SKM-1 (cell line): ENCODE data around the gene C17orf75.

Source experiments
- DNase-seq: peaks from one replicate; lab custom pipeline; 2025; ENCODE audit not compliant: unreplicated experiment; lab: John Stamatoyannopoulos, UW

Gene C17orf75

GRCh38 chr17:32305049-32305448 is 36.9 kb downstream of the C17orf75 start:
- no peak for DNase-seq

GRCh38 chr17:32303781-32304288 is 38.1 kb downstream of the C17orf75 start:
- DNase-seq = no peak

- DNase-seq = no peak
These were observed 38.9 kb downstream of the C17orf75 start for GRCh38 chr17:32302860-32303649.

- DNase-seq = no peak
These were observed 39.9 kb downstream of the C17orf75 start for GRCh38 chr17:32302037-32302436.

GRCh38 chr17:32299580-32300164 is 42.3 kb downstream of the C17orf75 start:
- no peak for DNase-seq

- no peak for DNase-seq
These were observed 43.0 kb downstream of the C17orf75 start for GRCh38 chr17:32298721-32299579.

GRCh38 chr17:32298298-32298697 is 43.7 kb downstream of the C17orf75 start:
- no peak for DNase-seq

GRCh38 chr17:32297860-32298259 is 44.1 kb downstream of the C17orf75 start:
- DNase-seq = no peak

- DNase-seq = no peak
These were observed 44.5 kb downstream of the C17orf75 start for GRCh38 chr17:32297424-32297823.

- DNase-seq = no peak
These were observed 49.9 kb downstream of the C17orf75 start for GRCh38 chr17:32292094-32292493.

GRCh38 chr17:32289471-32290070 is 52.4 kb downstream of the C17orf75 start:
- DNase-seq = no peak

- DNase-seq = no peak
These were observed 53.4 kb downstream of the C17orf75 start for GRCh38 chr17:32288615-32289014.

GRCh38 chr17:32287804-32288511 is 54.0 kb downstream of the C17orf75 start:
- DNase-seq = no peak

GRCh38 chr17:32286518-32286900 is 55.5 kb downstream of the C17orf75 start:
- no peak for DNase-seq

GRCh38 chr17:32285746-32286517 is 56.0 kb downstream of the C17orf75 start:
- DNase-seq = no peak

GRCh38 chr17:32285306-32285705 is 56.7 kb downstream of the C17orf75 start:
- DNase-seq = no peak

GRCh38 chr17:32283745-32284201 is 58.2 kb downstream of the C17orf75 start:
- DNase-seq = no peak

GRCh38 chr17:32281011-32281451 is 60.9 kb downstream of the C17orf75 start:
- no peak for DNase-seq

- DNase-seq = no peak
These were observed 61.9 kb downstream of the C17orf75 start for GRCh38 chr17:32279891-32280716.
